Measurements from ENCODE around the gene EPS8L2. TPM values are rescaled to one million over a fixed set of nuclear protein-coding genes. Genes with fewer than 3 reads are reported as not detected.

EPS8L2 gene
- polyA plus RNA-seq, 6 donors from 2014 or later = 1.3 to 7.6 (median 3.3) TPM

DNA sequence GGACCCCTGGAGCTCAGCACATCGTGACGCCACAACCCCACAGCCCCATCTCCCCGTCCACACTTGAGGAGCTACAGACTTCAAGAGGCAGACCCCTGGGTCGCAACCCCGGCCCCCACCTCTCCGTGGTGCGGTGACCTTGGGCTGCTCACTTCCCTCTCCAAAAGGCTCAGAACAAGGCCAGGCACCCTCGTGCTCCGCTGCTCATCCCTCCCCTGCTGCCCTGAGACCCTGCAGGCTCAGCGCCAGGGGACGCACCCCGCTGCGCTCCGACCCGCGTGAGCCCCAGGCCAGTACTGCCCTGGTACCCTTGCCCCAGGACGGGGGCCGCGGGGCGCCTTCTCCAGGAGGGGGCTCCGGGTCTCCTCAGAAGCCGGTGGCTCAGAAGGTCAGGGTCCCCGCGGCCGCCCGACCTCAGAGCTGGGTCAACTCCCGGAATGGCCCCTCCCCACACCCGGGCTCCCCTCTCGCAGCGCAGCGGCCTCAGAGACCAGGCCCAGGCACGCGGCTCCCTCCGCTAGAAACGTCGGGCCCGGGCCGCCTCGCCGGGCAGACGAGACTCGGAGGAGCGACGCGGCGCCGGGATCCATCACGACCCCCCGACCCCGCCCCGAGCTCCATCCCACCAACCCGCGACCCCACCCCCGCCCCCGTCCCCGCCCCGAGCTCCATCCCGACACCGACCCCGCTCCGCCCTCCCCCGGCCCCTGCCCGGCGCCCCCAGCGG, 70.7 kb downstream of the EPS8L2 start:
- no peaks in the 10 kb centered on the region for H3K36me3 Mint-ChIP-seq
- peak overlapping the region; percentile 75 to 92 (median 85) for H3K4me3 Mint-ChIP-seq
- ATAC-seq (ENCODE audit: low read depth in 2 of 2) = peak; percentile 53 to 54
- H3K27me3 Mint-ChIP-seq = no peaks in the 10 kb centered on the region
- H3K4me1 Mint-ChIP-seq = peaks cover 8 to 37% (median 25%) of the 10 kb centered on the region in 3 donors
- no peaks in the 10 kb centered on the region for H3K9me3 Mint-ChIP-seq
- no peak for DNase-seq
- H3K27ac Mint-ChIP-seq = peak overlapping the region in 5 of 6 donors; percentile 24 to 84 (median 69)

Other genes with a start within 250 kb of the EPS8L2 start
- 100 to 1,000 TPM in 4 of 6 donors, 10 to 100 TPM in 2; 73.2 to 132 (median 114) TPM for gene RNH1, start 199.0 kb upstream of the EPS8L2 start, polyA plus RNA-seq (ENCODE audit: low read depth in 6 of 6)
- 10 to 100 TPM; 11.2 to 25.1 (median 13.8) TPM for gene HRAS, start 170.7 kb upstream of the EPS8L2 start, polyA plus RNA-seq (ENCODE audit: low read depth in 6 of 6)
- 1 to 10 TPM in 2 of 6 donors, under 1 TPM in 3, not detected in 1; 0.66 to 1.6 (median 0.92) TPM for gene LRRC56, start 168.7 kb upstream of the EPS8L2 start, polyA plus RNA-seq (ENCODE audit: low read depth in 6 of 6)
- gene LMNTD2, start 145.5 kb upstream of the EPS8L2 start, polyA plus RNA-seq (ENCODE audit: low read depth in 6 of 6) = 1 to 10 TPM; 2.1 to 4.8 (median 2.9) TPM
- gene RASSF7, start 145.3 kb upstream of the EPS8L2 start, polyA plus RNA-seq (ENCODE audit: low read depth in 6 of 6) = 10 to 100 TPM; 17.3 to 31.5 (median 23.5) TPM
- gene PHRF1, start 129.8 kb upstream of the EPS8L2 start, polyA plus RNA-seq (ENCODE audit: low read depth in 6 of 6) = 10 to 100 TPM in 1 of 6 donors, 1 to 10 TPM in 5; 2.3 to 16.4 (median 5.2) TPM
- 10 to 100 TPM; 28.5 to 89.8 (median 50.2) TPM for gene IRF7, start 90.3 kb upstream of the EPS8L2 start, polyA plus RNA-seq (ENCODE audit: low read depth in 6 of 6)
- not detected for gene CDHR5, start 81.3 kb upstream of the EPS8L2 start, polyA plus RNA-seq (ENCODE audit: low read depth in 6 of 6)
- gene SCT, start 79.0 kb upstream of the EPS8L2 start, polyA plus RNA-seq (ENCODE audit: low read depth in 6 of 6) = not detected
- not detected for gene DRD4, start 69.0 kb upstream of the EPS8L2 start, polyA plus RNA-seq (ENCODE audit: low read depth in 6 of 6)
- 10 to 100 TPM; 16.7 to 39.8 (median 24.7) TPM for gene DEAF1, start 11.0 kb upstream of the EPS8L2 start, polyA plus RNA-seq (ENCODE audit: low read depth in 6 of 6)
- 10 to 100 TPM; 31.5 to 41.0 (median 36.6) TPM for gene TMEM80, start 10.4 kb upstream of the EPS8L2 start, polyA plus RNA-seq (ENCODE audit: low read depth in 6 of 6)
- gene TALDO1, start 41.2 kb downstream of the EPS8L2 start, polyA plus RNA-seq (ENCODE audit: low read depth in 6 of 6) = 100 to 1,000 TPM; 156 to 201 (median 164) TPM
- gene GATD1, start 71.3 kb downstream of the EPS8L2 start, polyA plus RNA-seq (ENCODE audit: low read depth in 6 of 6) = 10 to 100 TPM in 1 of 6 donors, 1 to 10 TPM in 4, not detected in 1; 4.5 to 14.1 (median 7.0) TPM
- not detected for gene CEND1, start 83.9 kb downstream of the EPS8L2 start, polyA plus RNA-seq (ENCODE audit: low read depth in 6 of 6)
- gene SLC25A22, start 92.0 kb downstream of the EPS8L2 start, polyA plus RNA-seq (ENCODE audit: low read depth in 6 of 6) = 1 to 10 TPM; 6.8 to 9.4 (median 7.2) TPM
- 1 to 10 TPM in 5 of 6 donors, not detected in 1; 2.6 to 6.2 (median 3.5) TPM for gene PIDD1, start 99.0 kb downstream of the EPS8L2 start, polyA plus RNA-seq (ENCODE audit: low read depth in 6 of 6)
- gene RPLP2, start 103.7 kb downstream of the EPS8L2 start, polyA plus RNA-seq (ENCODE audit: low read depth in 6 of 6) = 1,000 to 10,000 TPM; 1,447 to 3,573 (median 3,150) TPM
- 10 to 100 TPM; 13.0 to 49.9 (median 26.9) TPM for gene PNPLA2, start 112.7 kb downstream of the EPS8L2 start, polyA plus RNA-seq (ENCODE audit: low read depth in 6 of 6)
- under 1 TPM in 3 of 6 donors, not detected in 3; 0.41 to 1.00 (median 0.55) TPM for gene CRACR2B, start 121.7 kb downstream of the EPS8L2 start, polyA plus RNA-seq (ENCODE audit: low read depth in 6 of 6)
- 1 to 10 TPM; 1.2 to 5.8 (median 3.2) TPM for gene CD151, start 126.7 kb downstream of the EPS8L2 start, polyA plus RNA-seq (ENCODE audit: low read depth in 6 of 6)
- gene POLR2L, start 136.3 kb downstream of the EPS8L2 start, polyA plus RNA-seq (ENCODE audit: low read depth in 6 of 6) = 10 to 100 TPM; 41.3 to 68.4 (median 55.9) TPM
- 1 to 10 TPM in 5 of 6 donors, not detected in 1; 1.5 to 3.4 (median 2.8) TPM for gene TSPAN4, start 136.6 kb downstream of the EPS8L2 start, polyA plus RNA-seq (ENCODE audit: low read depth in 6 of 6)
- 10 to 100 TPM; 39.0 to 69.7 (median 47.2) TPM for gene CHID1, start 204.6 kb downstream of the EPS8L2 start, polyA plus RNA-seq (ENCODE audit: low read depth in 6 of 6)
- 1 to 10 TPM; 3.3 to 9.2 (median 4.7) TPM for gene AP2A2, start 219.6 kb downstream of the EPS8L2 start, polyA plus RNA-seq (ENCODE audit: low read depth in 6 of 6)